ENCODE measurements around the gene CSNK1A1L.

DNA sequence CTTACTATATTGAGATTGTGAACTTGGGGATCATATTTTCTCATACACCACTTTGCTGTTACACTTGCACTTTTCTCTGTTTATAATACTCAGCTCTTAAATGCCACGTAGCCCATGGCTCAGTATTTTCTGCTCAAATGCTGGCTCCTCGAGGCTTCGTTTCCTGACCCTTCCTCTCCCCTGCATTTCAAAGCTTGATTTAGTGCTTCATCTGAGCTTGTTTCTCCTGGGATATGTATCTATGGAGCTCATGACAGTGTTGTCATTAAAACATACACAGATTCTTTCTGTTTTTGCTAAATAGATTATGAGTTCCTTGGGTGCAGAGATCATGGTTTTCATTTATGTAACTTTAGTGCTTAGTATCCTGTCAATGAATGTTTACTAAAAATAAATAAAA is 11.4 kb downstream of the CSNK1A1L start:
- TF ChIP-seq POLR2A (IDR thresholded peaks at IDR 0.05; ENCODE audit: low read length) (no peak), GATA1 (IDR thresholded peaks at IDR 0.05; ENCODE audit: low read depth, low read length) (no peak)
